SH-SY5Y (cell line): ENCODE data around the gene CD99.

Experiments
- GATA2 ChIP-seq: IDR thresholded peaks from 2 replicates; pipeline ENCODE4 v1.6.1; 2011; ENCODE audit warnings: mild to moderate bottlenecking, low read depth, low read length
- GATA3 ChIP-seq: IDR thresholded peaks from 2 replicates; pipeline ENCODE4 v1.6.1; 2011; ENCODE audit warnings: low read depth, mild to moderate bottlenecking, low read length, moderate library complexity

DNA sequence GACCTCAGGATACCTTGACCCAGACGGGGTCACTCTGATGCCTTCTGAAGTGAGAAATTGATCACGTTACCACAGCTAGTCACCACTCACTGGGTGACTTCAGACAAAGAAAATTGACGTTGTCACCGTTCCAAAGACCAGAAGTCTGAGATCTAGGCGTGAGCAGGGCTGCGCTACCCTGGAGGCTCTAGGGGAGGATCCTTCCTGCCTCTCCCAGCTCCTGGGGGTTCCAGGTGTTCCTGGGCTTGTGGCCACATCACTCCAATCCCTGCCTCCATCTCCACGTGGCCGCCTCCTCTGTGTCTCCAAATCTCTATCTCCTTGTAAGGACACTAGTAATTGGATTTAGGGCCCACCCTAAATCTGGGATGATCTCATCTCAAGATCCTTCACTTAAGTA lies 48.9 kb upstream of the CD99 start:
- TF ChIP-seq GATA3 (no peak), GATA2 (no peak)
